SK-N-SH (cell line): ENCODE results near the gene PDCD1.

Experiments used
- NRF1 ChIP-seq: IDR thresholded peaks from 2 replicates; pipeline ENCODE4 v1.6.1; 2012; ENCODE audit warnings: low read depth, mild to moderate bottlenecking, low read length
- RFX5 ChIP-seq: IDR thresholded peaks from 2 replicates; pipeline ENCODE4 v1.6.1; 2012; ENCODE audit warnings: mild to moderate bottlenecking, improper control_type of control experiment, low read length

DNA sequence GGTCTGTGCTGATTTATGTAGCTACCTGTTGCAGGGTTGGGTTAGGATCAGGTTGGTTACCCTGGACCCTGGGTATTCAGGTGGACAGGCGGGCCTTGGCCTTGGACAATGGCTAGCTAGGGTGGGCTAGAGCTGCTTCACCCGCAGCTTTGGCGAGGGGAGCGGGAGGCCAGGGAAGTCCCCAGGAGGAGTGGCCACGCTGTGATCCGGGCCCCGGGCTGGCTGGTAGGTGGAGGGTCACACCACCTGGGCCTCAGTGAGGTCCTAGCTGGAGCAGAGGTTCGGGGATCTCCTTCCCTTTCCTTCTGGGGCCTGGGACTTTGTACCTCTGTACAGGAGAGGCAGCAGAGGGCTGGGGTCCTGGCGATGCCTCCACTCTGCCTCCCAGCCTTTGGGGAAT, 20.6 kb upstream of the PDCD1 start:
- TF ChIP-seq NRF1 (no peak), RFX5 (no peak)
